Stimulated activated CD8-positive, alpha-beta memory T cell treated with anti-CD3 and anti-CD28 coated beads, Interleukin-15, amount 100 ng/mL, for 48 hours (primary cell): ENCODE results near the gene MON1A.
"Not testable (repeated sequence)": the region's sequence is repeated elsewhere in the genome, so short reads cannot be mapped to it uniquely, and the experiment has no call there.

Source experiments
- DNase-seq, 2 donors: peaks; one replicate each; pipeline ENCODE4 v3.0.0-alpha.2; 2020; ENCODE audit warnings: low read depth in 2 of 2

Gene MON1A

GRCh38 chr3:49917806-49918590 is 11.6 kb downstream of the MON1A start:
- not testable (repeated sequence) for DNase-seq

DNA sequence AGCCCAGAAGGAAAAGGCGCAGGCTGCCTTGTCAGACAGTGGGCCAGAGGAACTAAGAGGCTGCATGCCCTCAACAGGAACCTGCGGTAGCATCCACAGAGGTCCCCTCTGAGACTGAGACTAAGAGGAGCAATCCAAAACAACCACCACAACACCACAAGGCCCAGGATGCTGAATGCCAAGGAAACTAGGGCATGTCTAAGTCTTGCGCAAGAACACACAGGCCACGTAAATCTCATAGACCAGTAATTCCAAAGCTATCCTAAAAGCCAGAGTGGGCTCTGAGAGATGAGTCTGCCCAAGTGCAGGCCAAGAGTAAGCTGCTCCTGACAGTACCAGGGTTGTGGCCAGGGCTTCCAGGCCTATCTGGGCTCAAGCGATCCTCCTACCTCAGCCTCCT is 12.9 kb downstream of the MON1A start:
- no peak for DNase-seq

- no peak for DNase-seq
These were observed 14.7 kb downstream of the MON1A start for GRCh38 chr3:49914906-49915305.

- DNase-seq: no peak
These were observed 16.7 kb downstream of the MON1A start for GRCh38 chr3:49912881-49913281.

GRCh38 chr3:49911611-49912010 is 18.0 kb downstream of the MON1A start:
- DNase-seq: no peak

DNA sequence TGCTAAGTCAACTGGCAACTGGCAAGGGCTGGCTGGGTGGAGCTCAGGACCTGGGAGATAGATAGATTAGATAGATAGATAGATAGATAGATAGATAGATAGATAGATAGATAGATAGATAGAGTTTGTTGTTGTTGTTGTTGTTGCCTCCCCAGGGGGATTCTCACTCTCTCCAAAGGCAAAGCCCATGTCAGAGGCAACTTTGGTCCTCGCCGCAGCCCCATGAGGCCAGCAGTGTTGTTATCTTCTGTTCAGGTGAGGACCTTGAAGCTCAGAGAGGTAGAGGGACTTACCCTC is 18.5 kb downstream of the MON1A start:
- DNase-seq: no peak

GRCh38 chr3:49910409-49911123 is 19.0 kb downstream of the MON1A start:
- no peak for DNase-seq

- DNase-seq: no peak
These were observed 21.0 kb downstream of the MON1A start for GRCh38 chr3:49908373-49909199.

- DNase-seq: peak; percentile 36 to 40
These were observed 23.4 kb downstream of the MON1A start for GRCh38 chr3:49906073-49906743.

GRCh38 chr3:49904448-49904847 is 25.2 kb downstream of the MON1A start:
- DNase-seq: not testable (repeated sequence)

GRCh38 chr3:49903451-49904424 is 25.9 kb downstream of the MON1A start, which contains the start of gene MST1R:
Gene MST1R, minus strand, starts transcription at chr3:49903873. Its CDS starts 264 bp downstream, at chr3:49903609.
- peak; percentile 77 to 79 for DNase-seq

GRCh38 chr3:49902511-49903345 is 26.9 kb downstream of the MON1A start:
- DNase-seq: no peak

DNA sequence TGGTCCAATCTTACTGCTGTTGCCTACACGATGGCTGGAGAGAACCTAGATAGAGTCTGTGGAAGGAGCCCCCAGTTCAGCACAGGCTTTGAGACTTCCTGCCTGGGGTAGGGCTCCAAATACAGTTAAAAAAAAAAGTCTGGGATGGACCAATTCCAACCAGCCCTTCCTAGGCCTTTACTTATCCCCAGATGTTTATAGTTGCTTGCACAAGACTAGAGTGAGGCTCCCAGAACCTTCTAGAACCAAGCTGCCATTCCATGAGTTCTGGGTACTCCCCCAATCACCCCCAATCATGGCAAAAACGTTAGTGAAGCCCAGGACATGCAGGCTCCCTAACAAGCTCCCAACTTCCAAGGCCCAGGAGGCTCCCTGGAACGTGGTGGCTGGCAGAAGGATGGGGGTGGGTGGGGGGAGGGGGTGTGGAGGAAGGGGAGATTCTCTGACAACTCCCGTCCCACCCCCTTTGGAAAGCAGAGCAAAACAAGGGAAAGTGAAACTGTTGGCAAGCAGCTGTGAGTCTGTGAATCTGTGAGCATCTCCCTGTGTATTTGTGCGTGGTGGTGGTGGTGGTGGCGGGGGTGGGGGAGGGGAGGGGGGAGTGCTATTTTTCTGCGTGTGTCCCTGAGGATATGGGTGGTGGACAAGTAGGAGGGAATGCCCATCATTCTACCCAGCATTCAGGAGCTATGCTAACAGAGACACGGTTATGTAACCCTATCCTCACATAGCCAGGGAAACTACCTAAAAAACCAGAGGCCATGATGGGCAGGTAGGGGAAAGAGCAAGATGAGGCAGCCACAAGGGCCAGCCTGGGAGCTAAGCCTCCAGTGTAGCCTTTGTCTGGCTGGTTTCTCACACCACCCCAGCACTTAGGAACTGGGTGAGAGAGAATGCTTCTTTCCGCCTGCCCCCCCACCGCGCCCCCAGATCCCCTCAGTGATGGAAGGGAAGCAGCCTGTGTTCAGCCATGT is 28.0 kb downstream of the MON1A start:
- DNase-seq: no peak

- DNase-seq: no peak
These were observed 29.0 kb downstream of the MON1A start for GRCh38 chr3:49900491-49901153.

DNA sequence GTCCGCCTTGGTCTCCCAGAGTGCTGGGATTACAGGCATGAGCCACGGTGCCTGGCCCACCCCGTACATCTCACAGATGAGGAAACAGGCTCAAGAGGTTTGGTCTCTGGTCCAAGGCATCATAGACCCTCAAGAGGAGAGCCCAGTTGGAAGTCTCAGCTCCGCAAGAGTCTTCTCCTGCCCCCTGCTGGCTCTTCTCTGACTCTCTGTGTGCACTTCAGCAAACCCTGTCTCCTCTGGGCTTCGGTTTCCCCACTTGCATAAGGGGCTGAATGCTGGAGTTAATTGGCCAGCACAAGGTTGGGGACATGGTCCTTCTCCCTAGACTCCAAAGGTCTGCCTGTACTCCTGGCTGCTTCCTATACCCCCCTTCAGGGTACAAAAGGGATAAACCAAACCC is 29.8 kb downstream of the MON1A start:
- DNase-seq: no peak

DNA sequence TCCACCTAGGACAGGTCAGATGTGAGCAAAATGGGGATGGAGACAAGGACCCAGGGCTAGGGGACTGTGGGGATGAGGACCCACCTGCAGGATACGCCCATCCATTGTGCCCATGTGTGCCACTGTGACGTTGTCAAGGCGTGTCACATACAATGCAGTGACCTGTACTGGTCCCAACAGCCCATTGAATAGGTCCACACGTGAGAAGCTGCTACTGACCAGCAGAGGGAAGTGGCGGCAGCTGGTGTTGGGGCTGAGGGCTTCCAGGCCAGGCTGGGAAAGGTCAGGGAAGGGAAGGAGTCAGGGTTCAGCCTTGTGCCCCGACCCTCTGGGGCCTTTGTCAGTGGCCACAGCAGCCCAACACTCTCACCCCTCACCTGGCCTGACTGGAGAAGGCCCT is 30.6 kb downstream of the MON1A start:
- no peak for DNase-seq

- DNase-seq: no peak
These were observed 33.3 kb downstream of the MON1A start for GRCh38 chr3:49896345-49896744.

DNA sequence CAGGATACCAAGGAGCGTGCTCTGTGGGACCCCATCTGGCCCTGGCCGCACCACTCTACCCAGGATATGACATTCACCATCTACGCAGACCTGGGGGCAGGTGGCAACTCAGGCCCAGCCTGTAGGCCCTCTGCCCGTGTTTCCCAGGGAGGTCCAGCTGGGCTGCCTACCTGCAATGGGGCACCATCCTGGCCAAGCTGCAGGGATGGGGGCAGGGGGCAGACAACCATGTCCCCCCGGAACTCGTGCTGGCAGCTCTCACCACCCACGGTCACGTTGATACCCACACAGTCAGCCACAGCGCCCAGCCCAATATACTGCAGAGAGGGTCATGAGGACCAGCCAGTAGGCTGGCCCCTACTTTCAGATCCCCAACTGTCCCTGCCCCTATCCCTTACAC is 33.8 kb downstream of the MON1A start:
- no peak for DNase-seq
